ENCODE results near the gene CLDN9.

The CLDN9 gene

GRCh38 chr16:3020604-3021448 is 8.1 kb downstream of the CLDN9 start:
- no peak for DNase-seq

DNA sequence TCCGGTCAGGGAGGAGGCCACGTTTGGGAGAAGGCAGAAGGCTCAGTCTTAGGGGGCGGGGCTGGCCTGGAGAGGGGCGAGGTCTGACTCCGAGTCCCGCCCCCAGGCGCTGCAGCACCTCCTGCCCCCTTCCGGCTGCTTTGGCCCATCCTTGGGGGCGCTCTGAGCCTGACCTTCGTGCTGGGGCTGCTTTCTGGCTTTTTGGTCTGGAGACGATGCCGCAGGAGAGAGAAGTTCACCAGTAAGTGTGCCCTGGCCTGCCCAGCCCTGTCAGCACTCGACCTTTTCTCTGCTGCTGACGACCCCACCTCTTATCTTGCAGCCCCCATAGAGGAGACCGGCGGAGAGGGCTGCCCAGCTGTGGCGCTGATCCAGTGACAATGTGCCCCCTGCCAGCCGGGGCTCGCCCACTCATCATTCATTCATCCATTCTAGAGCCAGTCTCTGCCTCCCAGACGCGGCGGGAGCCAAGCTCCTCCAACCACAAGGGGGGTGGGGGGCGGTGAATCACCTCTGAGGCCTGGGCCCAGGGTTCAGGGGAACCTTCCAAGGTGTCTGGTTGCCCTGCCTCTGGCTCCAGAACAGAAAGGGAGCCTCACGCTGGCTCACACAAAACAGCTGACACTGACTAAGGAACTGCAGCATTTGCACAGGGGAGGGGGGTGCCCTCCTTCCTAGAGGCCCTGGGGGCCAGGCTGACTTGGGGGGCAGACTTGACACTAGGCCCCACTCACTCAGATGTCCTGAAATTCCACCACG is 8.9 kb downstream of the CLDN9 start:
- peak; percentile 77 for DNase-seq

DNA sequence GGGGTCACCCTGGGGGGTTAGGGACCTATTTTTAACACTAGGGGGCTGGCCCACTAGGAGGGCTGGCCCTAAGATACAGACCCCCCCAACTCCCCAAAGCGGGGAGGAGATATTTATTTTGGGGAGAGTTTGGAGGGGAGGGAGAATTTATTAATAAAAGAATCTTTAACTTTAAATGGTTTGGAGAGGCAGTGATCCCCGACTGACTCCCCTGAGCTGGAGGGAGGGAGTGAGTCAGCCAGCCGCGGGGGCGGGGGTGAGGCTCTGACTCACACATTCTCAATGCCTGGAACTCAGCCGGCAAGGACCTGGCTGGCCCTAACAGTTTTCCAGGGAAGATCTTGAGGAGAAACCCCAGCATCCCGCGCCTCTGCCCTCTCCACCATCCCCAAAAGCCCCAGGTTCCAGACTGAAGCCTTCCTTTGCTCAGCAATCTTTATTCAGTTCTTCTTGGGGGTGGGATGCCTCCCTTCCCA is 9.5 kb downstream of the CLDN9 start:
- DNase-seq, result peak; percentile 90

DNA sequence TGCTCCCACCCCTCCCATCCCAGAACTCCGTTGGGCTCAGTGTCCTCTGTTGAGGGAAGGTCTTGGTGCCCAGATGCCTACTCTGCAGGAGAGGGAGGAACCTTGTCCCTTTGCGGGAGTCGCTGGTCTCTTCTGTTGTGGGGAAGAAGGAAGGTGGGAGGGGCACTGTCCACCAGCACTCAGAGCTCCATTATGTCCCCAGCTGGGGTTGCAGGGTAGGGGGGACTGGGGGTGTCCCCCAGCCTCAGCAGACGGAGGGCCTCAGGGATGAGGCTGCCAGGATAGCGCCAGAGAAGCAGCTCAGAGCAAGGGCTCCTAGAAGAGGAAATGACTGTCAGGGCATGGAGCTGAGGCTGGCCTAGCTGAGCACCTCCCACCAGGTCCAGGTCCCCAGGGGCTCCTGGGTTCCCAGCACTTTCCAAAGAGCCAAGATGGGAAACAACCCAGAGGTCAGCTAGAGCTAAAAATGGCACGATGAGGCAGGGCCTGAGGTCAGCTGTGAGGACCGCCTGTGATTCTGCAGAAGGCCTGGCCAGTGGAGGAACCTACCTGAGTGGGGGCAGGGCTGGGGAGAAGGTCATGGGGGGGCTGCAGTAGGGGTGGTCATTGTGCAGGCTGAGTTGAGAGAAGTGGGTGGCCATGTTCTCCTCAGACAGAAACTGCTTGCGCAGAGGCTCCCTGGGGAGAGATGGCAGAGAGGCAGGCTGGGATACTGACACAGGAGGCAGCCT is 10.1 kb downstream of the CLDN9 start:
- DNase-seq, result peak; percentile 32

DNA sequence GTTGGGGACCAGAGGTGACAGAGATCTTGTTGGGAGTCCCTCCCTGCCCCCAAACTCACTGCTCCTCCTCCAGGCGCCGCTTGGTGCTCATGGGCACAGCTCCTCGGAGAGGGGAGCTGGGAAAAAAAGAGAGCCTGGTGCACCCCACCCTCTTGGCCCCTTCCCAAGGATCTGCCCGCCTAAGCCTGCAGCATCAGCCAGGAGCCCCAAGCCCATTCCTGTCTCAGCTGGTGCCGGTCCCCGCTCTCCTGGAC is 10.6 kb downstream of the CLDN9 start:
- no peak for DNase-seq

DNA sequence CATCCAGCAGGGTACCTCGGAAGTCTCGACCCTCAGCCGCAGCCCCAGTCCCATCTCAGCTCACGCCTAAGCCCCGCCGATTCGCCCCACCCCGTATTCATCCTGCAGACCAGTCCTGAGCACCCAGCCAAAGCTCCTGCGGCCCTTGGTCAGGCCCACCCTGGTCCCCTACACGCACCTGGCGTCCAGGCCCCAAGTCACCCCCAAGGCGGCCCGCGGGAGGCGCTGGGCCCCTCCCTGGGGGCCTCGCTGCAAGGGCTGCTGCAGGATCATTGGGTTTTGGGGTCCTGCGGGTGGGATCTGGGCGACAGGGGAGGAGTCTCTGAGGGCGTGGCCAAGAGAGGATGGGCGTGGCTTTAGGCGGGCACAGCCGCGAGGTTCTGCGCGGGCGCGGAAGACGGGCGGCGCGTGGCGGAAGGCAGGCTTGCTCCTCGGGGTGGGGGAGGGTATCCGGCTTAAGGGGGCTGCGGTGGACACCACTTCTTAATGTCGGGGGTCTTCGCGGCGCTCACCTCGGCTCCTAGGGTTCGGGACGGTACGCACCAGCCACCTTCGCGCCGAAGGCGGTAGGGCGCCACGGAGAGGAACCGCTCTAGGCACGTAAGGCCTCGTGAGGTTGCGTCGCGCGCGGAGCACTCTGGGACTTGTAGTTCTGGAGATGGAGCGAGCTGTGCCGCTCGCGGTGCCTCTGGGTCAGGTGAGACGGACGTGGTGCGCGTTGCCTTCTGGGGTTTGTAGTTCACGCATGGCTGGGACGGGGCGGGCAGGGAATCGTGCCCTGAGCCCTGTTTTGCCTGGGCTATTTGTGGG is 11.2 kb downstream of the CLDN9 start, which contains the start of the genes HCFC1R1 and THOC6:
TSS of gene HCFC1R1 (minus strand) at position 274 of the 810 bp plus-strand sequence. CDS start at position 273, 1 bp downstream.
TSS of gene THOC6 (plus strand) at position 367 of the 810 bp plus-strand sequence. CDS start at position 659, 292 bp downstream.
- peak; percentile 98 for DNase-seq

DNA sequence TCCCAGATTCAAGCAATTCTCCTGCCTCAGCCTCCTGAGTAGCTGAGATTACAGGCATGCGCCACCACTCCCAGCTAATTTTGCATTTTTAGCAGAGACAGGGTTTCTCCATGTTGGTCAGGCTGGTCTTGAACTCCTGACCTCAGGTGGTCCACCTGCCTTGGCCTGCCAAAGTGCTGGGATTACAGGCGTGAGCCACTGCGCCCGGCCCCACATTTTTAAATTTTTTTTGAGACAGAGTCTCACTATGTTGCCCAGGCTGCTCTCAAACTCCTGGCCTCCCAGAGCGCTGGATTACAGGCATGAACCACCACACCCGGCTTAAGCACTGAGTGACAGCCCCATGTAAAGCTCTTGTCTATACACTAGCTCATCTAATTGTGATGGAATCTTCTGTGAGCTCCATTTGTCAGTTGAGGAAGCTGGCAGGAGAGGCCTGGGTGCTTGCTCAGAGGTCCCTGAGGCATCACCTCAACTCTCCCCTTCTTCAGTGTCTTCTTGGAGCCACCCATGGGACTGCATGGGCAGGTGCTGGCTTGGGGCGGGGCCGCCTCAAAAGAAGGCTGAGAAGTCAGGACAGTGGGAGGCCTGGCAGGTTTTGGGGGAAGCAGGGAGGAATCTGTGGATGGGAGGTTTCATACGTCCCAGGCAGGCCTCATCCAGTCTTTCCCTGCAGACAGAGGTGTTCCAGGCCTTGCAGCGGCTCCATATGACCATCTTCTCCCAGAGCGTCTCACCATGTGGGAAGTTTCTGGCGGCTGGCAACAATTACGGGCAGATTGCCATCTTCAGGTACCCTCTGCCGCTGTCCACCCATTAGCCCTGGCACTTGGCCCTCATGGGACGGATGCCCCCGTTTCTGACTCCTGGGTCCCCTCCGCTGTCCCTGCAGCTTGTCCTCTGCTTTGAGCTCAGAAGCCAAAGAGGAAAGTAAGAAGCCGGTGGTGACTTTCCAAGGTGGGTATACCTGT is 12.6 kb downstream of the CLDN9 start:
- no peak for DNase-seq

DNA sequence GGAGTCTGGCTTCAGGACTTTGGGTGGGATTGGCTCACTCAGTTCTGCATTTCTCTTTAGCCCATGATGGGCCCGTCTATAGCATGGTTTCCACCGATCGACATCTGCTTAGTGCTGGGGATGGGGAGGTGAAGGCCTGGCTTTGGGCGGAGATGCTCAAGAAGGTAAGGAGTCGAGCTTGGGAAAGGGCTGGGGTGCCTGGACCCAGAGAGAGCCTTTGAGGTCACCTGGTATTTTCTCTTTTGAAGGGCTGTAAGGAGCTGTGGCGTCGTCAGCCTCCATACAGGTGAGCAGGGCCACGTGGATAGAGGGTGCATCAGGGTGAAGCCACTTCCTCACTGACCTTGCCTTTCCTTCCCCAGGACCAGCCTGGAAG is 13.3 kb downstream of the CLDN9 start:
- DNase-seq, result no peak

DNA sequence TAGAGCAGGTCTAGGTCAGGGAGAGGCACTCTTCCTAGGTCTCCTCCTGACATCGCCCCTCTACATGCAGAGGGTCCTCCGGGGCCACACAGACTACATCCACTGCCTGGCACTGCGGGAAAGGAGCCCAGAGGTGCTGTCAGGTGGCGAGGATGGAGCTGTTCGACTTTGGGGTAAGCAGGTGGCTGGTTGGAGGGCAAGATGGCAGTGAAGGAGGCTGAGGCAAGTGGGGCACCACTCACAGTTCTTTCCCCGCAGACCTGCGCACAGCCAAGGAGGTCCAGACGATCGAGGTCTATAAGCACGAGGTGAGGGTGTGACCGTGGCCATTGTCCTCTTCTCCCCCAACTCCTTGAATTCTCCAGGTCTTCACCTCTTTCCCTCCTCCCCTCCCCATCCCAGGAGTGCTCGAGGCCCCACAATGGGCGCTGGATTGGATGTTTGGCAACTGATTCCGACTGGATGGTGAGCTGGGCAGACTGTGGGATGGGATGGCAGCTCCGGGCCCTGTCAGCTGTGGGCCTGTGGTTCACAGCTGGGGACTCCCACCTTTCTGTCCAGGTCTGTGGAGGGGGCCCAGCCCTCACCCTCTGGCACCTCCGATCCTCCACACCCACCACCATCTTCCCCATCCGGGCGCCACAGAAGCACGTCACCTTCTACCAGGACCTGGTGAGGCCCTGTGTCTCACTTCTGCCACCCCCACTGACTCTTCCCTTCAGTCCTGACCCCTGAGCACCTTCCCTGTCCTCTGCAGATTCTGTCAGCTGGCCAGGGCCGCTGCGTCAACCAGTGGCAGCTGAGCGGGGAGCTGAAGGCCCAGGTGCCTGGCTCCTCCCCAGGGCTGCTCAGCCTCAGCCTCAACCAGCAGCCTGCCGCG is 14.1 kb downstream of the CLDN9 start:
- no peak for DNase-seq

DNA sequence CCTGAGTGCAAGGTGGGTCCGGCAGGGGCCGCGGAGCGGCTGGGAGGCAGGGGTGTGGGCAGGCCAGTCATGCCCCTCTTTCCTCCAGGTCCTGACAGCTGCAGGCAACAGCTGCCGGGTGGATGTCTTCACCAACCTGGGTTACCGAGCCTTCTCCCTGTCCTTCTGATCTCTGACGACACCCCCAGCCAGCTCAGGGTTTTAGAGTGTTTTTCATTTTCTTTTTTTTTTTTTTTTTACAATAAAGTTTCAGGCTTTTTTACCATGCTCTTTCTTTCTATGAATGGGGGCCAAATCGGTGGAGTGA is 14.7 kb downstream of the CLDN9 start:
- DNase-seq, result no peak

- peak; percentile 83 for DNase-seq
These were observed 15.4 kb downstream of the CLDN9 start for GRCh38 chr16:3027983-3028715.

- DNase-seq, result no peak
These were observed 16.1 kb downstream of the CLDN9 start for GRCh38 chr16:3028716-3029319.

- DNase-seq, result peak; percentile 40
These were observed 16.9 kb downstream of the CLDN9 start for GRCh38 chr16:3029491-3030221.

- DNase-seq, result no peak
These were observed 17.8 kb downstream of the CLDN9 start for GRCh38 chr16:3030222-3031212.

- peak; percentile 56 for DNase-seq
These were observed 19.9 kb downstream of the CLDN9 start for GRCh38 chr16:3032624-3033023.

DNA sequence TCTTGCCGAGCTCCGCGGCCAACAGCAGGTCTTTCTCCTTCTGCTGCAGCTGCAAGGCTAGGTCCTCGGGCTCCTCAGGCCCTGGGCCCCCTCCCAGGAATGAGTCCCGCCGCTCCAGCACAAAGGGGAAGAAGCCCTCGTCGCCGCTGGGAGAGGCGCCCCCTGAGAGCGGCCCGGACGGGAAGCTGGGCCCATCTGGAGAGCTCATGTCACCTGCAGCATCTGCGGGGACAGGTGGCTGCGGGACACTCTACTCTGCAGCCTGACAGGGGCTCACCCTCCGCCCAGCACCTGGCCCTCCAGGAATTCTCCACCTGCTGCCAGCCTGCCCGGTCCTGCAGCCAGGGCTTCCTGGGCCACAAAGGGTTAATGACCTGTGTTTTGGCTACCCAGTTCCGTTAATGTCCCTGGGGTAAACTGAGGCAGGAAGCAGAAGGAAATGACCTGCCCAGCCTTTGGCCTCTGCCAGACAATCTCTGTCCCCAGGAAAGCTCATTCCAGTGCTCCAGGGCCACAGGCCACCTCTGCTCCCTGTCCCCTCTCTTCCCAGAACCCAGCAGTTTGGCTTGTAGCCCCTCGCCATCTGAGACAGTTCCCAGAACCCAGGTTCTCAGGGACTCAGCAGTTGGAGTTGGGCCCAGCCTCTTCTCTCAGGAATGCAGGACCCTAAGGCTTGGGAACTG is 22.7 kb downstream of the CLDN9 start:
- DNase-seq, result no peak

Data from inflammatory macrophage treated with lipopolysaccharide for 4 hours (primary cell).